Ovary (tissue), 9 donors: ENCODE data around the gene FGGY. TPM values are rescaled to one million over a fixed set of nuclear protein-coding genes. Genes with fewer than 3 reads are reported as not detected.

Experiments
- DNase-seq, 5 donors: peaks; one replicate each; pipeline ENCODE4 v3.0.0-alpha.2; 2019 to 2020
- H3K27ac ChIP-seq, 2 donors: fragments of 200-600 bp; one replicate each; pipeline versions ENCODE4 v1.5.1 to v1.8.0; 2019 to 2022
- H3K27me3 ChIP-seq: fragments of 200-600 bp; one replicate; pipeline ENCODE4 v1.8.0; 2022
- H3K36me3 ChIP-seq: fragments of 200-600 bp; sonication (generic); one replicate; pipeline ENCODE4 v1.5.1; 2019
- H3K4me1 ChIP-seq: one replicate; pipeline ENCODE4 v1.8.1; 2013; ENCODE audit warnings: mild to moderate bottlenecking, moderate library complexity; ENCODE audit not compliant: insufficient read depth
- H3K4me3 ChIP-seq: fragments of 200-600 bp; sonication (generic); one replicate; pipeline ENCODE4 v1.5.1; 2017
- H3K9me3 ChIP-seq, 2 donors: fragments of 200-600 bp in 1 of 2; sonication (generic) in 1 of 2; one replicate each; pipeline versions ENCODE4 v1.5.1 to v1.8.1; 2013 to 2019; ENCODE audit warnings: mild to moderate bottlenecking in 1 of 2, moderate library complexity in 1 of 2
- CTCF ChIP-seq, 3 donors: fragments of 450-650 bp in 2 of 3; fragments of 200-600 bp in 1 of 3; IDR thresholded peaks; one replicate each; pipeline versions ENCODE4 v1.5.1 to v1.8.0; 2016 to 2022; ENCODE audit warnings: antibody characterized with exemption in 3 of 3, mild to moderate bottlenecking in 1 of 3
- EP300 ChIP-seq: sonication (generic); formaldehyde crosslinking; IDR thresholded peaks from one replicate; pipeline ENCODE4 v1.6.1; 2017; ENCODE audit warnings: antibody characterized with exemption
- POLR2A ChIP-seq: fragments of 450-650 bp; IDR thresholded peaks from one replicate; pipeline ENCODE4 v1.6.1; 2017; ENCODE audit warnings: antibody characterized with exemption, mild to moderate bottlenecking, moderate library complexity
- WGBS, 3 donors: extraction: QIAGEN DNeasy Blood & Tissue Kit in 1 of 3; methylation state at CpG; one replicate each; pipeline versions ENCODE4 v1.1.5 to v1.1.7; 2013 to 2017; 5-methylcytosine and 5-hydroxymethylcytosine counted together
- intact Hi-C, 4 donors: fragments of 100-400 bp; cut with DNase I; formaldehyde crosslinking; loops; one replicate each; pipeline versions ENCODE4 v1.11.0 to v1.15.1; 2022 to 2023
- polyA plus RNA-seq, 2 donors: library from polyadenylated mRNA; stranded (reverse); fragments of 200-250 nt in 1 of 2; fragments of 350-450 nt in 1 of 2; fragmentation: Illumina TruSeq in 1 of 2; extraction: RNeasy Lipid Tissue Mini Kit (QIAGEN cat#74804) in 1 of 2; gene quantifications; one replicate each; pipeline ENCODE4 v1.2.3, GENCODE V29; 2013 to 2014
- total RNA-seq, 7 donors: library from RNA; depleted of rRNA in 2 of 7; stranded (reverse); fragments of >200 nt in 2 of 7; fragmentation: NEBNext Ultra II Directional in 3 of 7; extraction: Animal tissue kit (Norgen Biotek cat#: 25700) in 3 of 7; gene quantifications; one replicate each; pipeline versions ENCODE4 v1.1.0 to v1.2.4, GENCODE V29; 2016 to 2023
- donor health status: DM: no; HTN: no; CAD: no; lungs with moderate emphysema.
- donor health status: DM: no; HTN: no; CAD: no.
- donor health status: Bipolar disorder and iron deficiency.
- donor health status: DM: yes; HTN: yes; CAD: no.
- donor health status: DM: no; HTN: no; CAD: no.
- donor health status: DM: yes; HTN: yes; CAD: no.

FGGY gene
- total and polyA plus RNA-seq, 9 donors, result 7.9 to 62.0 (median 44.7) TPM

GRCh38 chr1:59751801-59752200, 454.9 kb downstream of the FGGY start:
- Histone ChIP-seq H3K36me3 (no peaks in the 10 kb centered on the region), H3K27ac (no peak overlapping the region), H3K4me3 (no peak overlapping the region), H3K9me3 (no peaks in the 10 kb centered on the region), H3K27me3 (no peaks in the 10 kb centered on the region), H3K4me1 (peaks cover 7% of the 10 kb centered on the region)
- no peak for DNase-seq
- intact Hi-C loops, result loop anchor here in 1 of 4 donors (10.0 kb wide), 1 partner anchor 1007 kb away; no protein-coding TSS in a partner anchor
- no peak for TF ChIP-seq EP300
- TF ChIP-seq CTCF (IDR thresholded peaks at IDR 0.05), result no peak
- no peak for TF ChIP-seq POLR2A
- WGBS, 3 donors, result 81 to 87% (median 83%) methylated on average over 2 of the region's 2 CpGs

- H3K36me3 ChIP-seq, result no peaks in the 10 kb centered on the region
- no peak overlapping the region for H3K4me3 ChIP-seq
- no peak for TF ChIP-seq POLR2A
- no peak for TF ChIP-seq CTCF (IDR thresholded peaks at IDR 0.05)
- TF ChIP-seq EP300, result no peak
- DNase-seq, result no peak
- intact Hi-C loops, result loop anchor here in 1 of 4 donors (10.0 kb wide), 1 partner anchor 1008 kb away; no protein-coding TSS in a partner anchor
- 75 to 77% (median 75%) methylated on average over 5 of the region's 5 CpGs for WGBS, 3 donors
- H3K9me3 ChIP-seq, result no peaks in the 10 kb centered on the region
- peaks cover 4% of the 10 kb centered on the region for H3K4me1 ChIP-seq
- H3K27ac ChIP-seq, result no peak overlapping the region
- no peaks in the 10 kb centered on the region for H3K27me3 ChIP-seq
Observed at GRCh38 chr1:59752556-59753414, 455.9 kb downstream of the FGGY start.

- TF ChIP-seq CTCF (IDR thresholded peaks at IDR 0.05) (no peak), POLR2A (no peak)
- intact Hi-C loops, result loop anchor here in 2 of 4 donors (5.0 to 10.0 kb wide), 2 partner anchors 1010 to 1018 kb away; no protein-coding TSS in a partner anchor
- Histone ChIP-seq H3K36me3 (no peaks in the 10 kb centered on the region), H3K4me1 (peaks cover 6% of the 10 kb centered on the region), H3K27ac (no peak overlapping the region), H3K27me3 (no peaks in the 10 kb centered on the region), H3K9me3 (no peaks in the 10 kb centered on the region), H3K4me3 (no peak overlapping the region)
- WGBS, 3 donors, result 89 to 92% (median 92%) methylated on average over 9 of the region's 9 CpGs
- no peak for DNase-seq
Observed at GRCh38 chr1:59755069-59755685, 458.3 kb downstream of the FGGY start.

- no peak overlapping the region for H3K4me3 ChIP-seq
- no peaks in the 10 kb centered on the region for H3K36me3 ChIP-seq
- no peak overlapping the region for H3K27ac ChIP-seq
- no peaks in the 10 kb centered on the region for H3K9me3 ChIP-seq
- TF ChIP-seq POLR2A (no peak), EP300 (no peak), CTCF (IDR thresholded peaks at IDR 0.05) (no peak)
- H3K4me1 ChIP-seq, result peaks cover 2% of the 10 kb centered on the region
- 93 to 94% (median 94%) methylated on average over 4 of the region's 4 CpGs for WGBS, 3 donors
- DNase-seq, result no peak
- H3K27me3 ChIP-seq, result no peaks in the 10 kb centered on the region
- intact Hi-C loops, result loop anchor here in 2 of 4 donors (5.0 to 10.0 kb wide), 2 partner anchors 1012 to 1020 kb away; no protein-coding TSS in a partner anchor
Observed at GRCh38 chr1:59757197-59757747, 460.4 kb downstream of the FGGY start.
